Stimulated activated CD4-positive, alpha-beta T cell treated with anti-CD3 and anti-CD28 coated beads, Interleukin-15, amount 100 ng/mL, for 1 hour (primary cell): Measurements from ENCODE around the gene ETS2.

Experiments used
- DNase-seq, 2 donors: peaks; one replicate each; pipeline ENCODE4 v3.0.0-alpha.2; 2020; ENCODE audit warnings: low read depth in 1 of 2, low spot score in 1 of 2

ETS2 gene

GRCh38 chr21:38858026-38858811 lies 52.5 kb downstream of the ETS2 start:
- no peak for DNase-seq

DNA sequence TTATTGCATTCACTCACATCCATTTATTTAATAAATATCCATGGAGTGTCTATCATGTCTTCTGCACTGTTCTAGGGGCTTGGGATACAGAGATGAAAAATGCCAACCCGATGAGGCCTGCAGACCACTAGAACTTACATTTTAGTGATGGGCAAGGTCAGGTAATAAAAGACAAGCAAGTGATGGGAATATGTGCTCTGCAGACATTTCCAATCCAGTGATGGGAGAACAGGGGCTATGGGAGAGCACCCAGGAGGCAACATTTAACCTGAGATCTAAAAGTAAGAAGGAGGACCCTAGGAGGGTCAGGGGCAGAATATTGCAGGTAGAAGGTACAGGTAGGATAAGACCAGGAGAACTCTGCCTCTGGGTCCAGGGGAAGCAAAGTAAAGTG lies 53.1 kb downstream of the ETS2 start:
- DNase-seq: no peak

DNA sequence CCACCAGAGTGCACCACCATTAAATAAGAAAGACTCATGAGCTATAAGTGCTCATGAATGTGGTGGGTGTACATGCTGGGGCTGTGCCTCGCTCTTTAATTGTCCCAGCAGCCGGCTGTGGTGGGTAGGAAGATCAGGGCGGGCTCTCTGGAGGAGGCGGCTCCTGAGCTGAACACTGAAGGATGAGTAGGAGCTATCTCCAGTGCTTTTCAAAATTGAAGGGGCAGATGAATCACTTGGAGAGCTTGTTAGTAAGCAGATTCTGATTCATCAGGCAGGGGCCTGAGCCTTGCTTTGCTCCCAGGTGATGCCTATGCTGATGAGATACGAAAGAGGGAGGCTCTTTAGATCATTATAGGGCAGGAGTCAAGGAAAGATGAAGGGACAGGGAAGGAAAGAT lies 54.1 kb downstream of the ETS2 start:
- no peak for DNase-seq

DNA sequence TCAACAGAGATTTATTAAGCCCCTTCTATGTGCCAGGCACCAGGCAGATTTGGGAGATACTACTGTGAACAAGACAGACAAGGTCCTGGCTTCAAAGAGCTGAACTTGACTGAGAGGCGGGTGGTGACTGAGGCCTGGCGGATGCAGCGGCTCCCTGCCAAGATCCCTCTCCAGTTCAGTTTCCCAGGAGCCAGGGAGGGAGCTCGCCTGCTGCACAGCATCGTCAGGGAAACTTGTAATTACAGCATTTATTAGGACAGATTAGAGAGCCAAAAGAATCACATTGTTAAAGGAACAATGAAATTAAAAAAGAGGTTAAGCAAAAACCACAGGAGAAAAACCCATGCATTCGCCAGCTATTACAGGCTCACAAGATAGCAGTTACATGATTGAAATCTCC lies 55.3 kb downstream of the ETS2 start:
- DNase-seq: no peak

DNA sequence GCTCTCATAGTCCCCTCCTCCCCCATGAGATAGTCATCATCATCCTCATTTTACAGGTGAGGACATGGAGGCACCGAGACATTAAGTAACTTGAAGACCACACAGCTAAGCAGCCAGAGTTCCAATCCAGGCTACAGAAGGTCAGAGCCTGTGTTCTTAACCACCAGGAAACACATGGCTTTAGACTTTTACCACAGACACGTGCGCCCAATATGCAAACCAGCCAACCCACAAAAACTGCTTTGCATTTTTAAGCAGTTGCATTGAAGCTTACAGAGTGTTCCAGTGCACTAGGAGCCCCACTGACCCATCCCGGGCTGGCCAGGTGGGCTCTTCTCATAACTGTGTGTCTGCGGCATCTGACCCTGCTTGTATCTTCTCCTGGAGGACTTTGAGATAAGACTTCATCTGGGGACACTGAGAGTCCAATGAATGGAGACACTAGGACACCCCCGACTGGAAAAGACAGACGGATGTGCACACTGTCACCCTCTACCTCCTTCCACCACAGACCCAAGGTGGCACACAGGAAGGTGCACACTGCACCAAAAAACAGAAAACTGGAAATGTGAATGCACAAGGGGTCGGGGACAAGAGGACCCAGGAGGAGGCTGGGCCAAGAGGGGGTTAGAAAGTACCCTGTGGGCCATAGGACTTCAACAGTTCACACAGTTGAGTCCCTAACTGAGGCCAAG lies 56.4 kb downstream of the ETS2 start:
- DNase-seq: no peak

GRCh38 chr21:38863291-38863690 lies 57.6 kb downstream of the ETS2 start:
- no peak for DNase-seq

DNA sequence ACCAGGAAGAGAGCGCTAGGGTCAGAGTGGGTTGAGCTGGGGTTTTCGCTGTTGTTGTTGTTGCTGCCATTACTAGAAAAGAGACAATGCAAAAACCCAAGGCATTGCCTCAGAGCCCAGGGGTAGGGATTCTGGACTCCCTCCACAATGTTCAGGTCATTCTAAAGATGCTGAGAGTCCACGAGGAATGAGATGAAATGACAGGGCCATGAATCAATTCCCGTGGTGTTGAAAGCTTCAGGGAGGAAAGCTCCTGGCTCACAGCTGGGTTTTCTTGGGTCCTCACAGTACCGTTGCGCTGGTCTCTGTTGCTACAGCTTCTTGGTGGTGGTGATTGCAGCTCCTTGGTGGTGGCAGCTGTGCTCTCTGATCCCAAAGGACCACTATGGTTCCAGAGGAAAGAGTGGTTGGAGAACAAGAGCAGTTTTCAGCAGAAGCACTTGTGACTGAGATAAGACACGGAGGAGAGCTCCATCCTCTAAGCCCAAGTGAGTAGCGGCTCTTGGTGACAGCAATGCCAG lies 58.2 kb downstream of the ETS2 start:
- DNase-seq: no peak

DNA sequence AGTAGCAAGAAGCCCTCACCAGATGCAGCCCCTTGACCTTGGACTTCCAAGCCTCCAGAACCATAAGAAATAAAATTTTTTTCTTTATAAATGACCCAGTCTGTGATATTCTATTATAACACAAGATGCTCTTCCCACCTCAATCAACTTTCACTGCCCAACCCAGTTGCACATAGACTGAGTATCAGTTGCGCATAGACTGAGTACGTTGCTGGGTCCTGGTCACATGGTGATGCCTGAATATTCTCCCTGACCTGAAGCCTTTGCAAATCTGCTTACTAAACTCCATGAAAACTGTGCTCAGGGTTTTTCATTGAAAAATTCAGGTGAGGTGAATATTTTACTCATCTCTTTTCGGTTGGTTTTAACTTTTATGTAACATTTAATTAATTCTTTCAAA lies 59.2 kb downstream of the ETS2 start:
- DNase-seq: no peak

- DNase-seq: no peak
Measured at GRCh38 chr21:38869196-38869595, 63.5 kb downstream of the ETS2 start.

DNA sequence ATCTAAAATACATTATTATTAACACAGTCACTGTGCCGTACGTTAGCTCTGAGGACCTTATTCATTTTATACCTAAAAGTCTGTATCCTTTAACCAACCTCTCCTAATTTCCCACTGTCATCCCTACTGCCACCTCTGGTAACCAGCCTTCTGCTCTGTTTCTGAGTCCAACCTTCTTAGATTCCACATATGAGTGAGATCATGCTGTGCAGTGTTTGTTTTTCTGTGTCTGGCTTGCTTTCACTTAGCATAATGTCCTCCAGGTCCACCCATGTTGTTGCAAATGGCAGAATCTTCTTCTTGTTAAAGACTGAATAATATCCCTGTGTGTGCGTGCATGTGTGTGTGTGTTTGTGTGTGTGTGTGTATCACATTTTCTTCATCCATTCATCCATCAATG lies 64.2 kb downstream of the ETS2 start:
- DNase-seq: no peak
